Omental fat pad (tissue), 4 donors: ENCODE data around the gene NRG4. TPM values are rescaled to one million over a fixed set of nuclear protein-coding genes. Genes with fewer than 3 reads are reported as not detected.
"Not testable (repeated sequence)": the region's sequence is repeated elsewhere in the genome, so short reads cannot be mapped to it uniquely, and the experiment has no call there.

Experiments
- ATAC-seq: fragments of 150-250 bp; one replicate; pipeline ENCODE4 v1.9.1; 2016; ENCODE audit warnings: mild to moderate bottlenecking, moderate library complexity; ENCODE audit not compliant: low FRiP score
- DNase-seq: peaks from one replicate; pipeline ENCODE4 v3.0.0-alpha.2; 2019; ENCODE audit warnings: low spot score
- total RNA-seq, 4 donors: library from RNA; depleted of rRNA; stranded (reverse); fragments of >200 nt; gene quantifications; one replicate each; pipeline ENCODE4 v1.1.0, GENCODE V29; 2016
- TF ChIP-seq, protein P1 (sequence below), 3 donors: fragments of 450-650 bp; IDR thresholded peaks; one replicate each; pipeline ENCODE4 v1.5.1; 2016 to 2017; ENCODE audit warnings: antibody characterized with exemption in 3 of 3, mild to moderate bottlenecking in 3 of 3, moderate library complexity in 2 of 3

The NRG4 gene
- total RNA-seq, 4 donors from 2014 or later = 1.1 to 7.5 (median 2.9) TPM; not detected in 1

DNA sequence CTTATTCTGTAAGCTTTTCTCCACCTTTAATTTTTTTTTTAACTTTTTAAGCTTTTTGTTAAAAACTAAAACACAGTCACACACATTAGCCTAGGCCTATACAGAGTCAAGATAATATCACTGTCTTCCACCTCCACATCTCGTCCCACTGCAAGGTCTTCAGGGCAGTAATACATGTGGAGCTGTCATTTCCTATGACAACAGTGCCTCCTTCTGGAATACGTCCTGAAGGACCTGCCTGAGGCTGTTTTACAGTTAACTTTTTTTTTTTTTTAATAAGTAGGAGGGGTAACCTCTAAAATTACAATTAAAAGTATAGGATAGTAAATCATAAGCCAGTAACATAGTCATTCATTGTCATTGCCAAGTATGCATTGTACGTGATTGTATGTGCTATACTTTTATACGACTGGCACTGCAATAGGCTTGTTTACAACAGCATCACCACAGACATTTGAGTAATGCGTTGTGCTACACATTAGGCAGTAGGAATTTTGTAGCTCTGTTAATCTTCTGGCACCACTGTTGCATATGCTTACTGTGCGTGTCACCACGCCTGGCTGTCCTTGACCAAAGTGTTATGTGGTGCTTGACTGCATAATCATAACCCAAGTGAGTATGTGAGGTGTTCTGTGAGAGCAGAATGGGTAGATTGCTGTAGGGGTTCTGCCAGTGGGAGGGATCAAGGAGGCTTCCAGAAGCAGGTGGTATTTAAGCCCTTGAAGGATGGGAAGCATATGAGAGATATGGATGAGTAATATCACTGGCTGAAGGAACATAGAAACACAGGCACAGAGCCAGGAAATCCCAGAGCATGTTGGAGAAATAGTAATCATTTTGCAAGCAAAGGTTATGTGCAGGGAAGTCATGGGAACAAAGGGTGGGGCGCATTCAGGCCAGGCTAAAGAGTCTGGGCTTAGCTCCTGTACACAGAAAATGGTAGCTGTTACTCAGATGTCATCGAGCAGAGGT lies 90.2 kb downstream of the NRG4 start:
- DNase-seq (no peak), ATAC-seq (peak; percentile 86)
- TF ChIP-seq, protein P1, sequence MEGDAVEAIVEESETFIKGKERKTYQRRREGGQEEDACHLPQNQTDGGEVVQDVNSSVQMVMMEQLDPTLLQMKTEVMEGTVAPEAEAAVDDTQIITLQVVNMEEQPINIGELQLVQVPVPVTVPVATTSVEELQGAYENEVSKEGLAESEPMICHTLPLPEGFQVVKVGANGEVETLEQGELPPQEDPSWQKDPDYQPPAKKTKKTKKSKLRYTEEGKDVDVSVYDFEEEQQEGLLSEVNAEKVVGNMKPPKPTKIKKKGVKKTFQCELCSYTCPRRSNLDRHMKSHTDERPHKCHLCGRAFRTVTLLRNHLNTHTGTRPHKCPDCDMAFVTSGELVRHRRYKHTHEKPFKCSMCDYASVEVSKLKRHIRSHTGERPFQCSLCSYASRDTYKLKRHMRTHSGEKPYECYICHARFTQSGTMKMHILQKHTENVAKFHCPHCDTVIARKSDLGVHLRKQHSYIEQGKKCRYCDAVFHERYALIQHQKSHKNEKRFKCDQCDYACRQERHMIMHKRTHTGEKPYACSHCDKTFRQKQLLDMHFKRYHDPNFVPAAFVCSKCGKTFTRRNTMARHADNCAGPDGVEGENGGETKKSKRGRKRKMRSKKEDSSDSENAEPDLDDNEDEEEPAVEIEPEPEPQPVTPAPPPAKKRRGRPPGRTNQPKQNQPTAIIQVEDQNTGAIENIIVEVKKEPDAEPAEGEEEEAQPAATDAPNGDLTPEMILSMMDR (IDR thresholded peaks at IDR 0.05) = no peak

DNA sequence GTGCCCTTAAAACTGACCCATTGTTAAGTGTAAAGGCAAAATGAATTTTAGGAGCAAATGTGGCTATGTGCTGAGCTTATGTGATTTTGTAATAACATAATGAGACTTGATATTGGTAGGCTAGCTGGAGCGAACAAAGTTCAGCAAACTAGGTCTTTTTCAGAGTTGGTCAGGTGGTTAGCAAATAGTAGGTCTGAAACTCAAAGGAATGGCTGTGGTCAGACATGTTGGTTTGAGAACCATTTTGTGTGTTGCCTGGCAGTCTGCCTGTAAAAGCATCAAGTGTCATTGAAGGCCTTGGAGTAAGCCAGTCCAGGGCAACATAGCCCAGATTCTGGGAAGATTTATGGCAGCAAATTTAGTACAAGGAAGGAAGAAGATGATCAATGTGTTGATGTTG lies 92.1 kb downstream of the NRG4 start:
- no peak for ATAC-seq
- TF ChIP-seq, protein P1 (IDR thresholded peaks at IDR 0.05) = no peak
- no peak for DNase-seq

DNA sequence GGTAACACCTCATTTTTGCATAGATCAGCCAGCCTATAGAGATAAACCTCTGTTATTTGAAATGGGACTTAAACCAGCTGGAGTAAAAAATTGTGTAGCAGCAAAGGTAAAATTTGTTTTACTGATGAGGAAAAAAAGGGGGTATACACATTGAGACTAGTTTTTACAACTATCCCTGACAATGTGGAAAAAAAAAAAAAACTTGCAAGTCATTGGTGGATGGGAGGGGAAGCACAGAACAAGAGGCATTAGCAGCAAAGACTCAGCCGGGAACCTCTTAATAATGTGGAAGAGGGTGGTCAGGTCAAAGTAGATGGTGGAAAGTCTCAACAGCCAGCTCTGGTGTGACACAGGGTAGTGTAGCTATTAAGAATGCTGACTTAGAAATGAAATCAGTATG lies 94.1 kb downstream of the NRG4 start:
- TF ChIP-seq, protein P1 (IDR thresholded peaks at IDR 0.05) = no peak
- ATAC-seq (no peak), DNase-seq (no peak)

DNA sequence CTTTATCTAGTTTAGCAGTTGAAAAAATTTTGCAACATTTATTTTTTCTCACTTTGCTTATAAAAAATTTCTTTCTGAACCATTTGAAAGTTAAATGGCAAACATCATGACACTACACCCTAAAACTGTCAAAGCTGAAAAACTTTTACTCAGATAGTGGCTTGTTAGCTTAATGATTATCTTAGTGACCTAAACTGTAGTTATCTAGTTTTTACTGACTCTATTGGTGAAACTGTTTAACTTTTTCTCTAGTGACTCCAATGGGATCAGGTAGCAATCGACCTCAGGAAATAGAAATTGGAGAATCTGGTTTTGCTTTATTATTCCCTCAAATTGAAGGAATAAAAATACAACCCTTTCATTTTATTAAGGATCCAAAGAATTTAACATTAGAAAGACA lies 95.2 kb downstream of the NRG4 start:
- TF ChIP-seq, protein P1 (IDR thresholded peaks at IDR 0.05) = no peak
- no peak for ATAC-seq
- no peak for DNase-seq

DNA sequence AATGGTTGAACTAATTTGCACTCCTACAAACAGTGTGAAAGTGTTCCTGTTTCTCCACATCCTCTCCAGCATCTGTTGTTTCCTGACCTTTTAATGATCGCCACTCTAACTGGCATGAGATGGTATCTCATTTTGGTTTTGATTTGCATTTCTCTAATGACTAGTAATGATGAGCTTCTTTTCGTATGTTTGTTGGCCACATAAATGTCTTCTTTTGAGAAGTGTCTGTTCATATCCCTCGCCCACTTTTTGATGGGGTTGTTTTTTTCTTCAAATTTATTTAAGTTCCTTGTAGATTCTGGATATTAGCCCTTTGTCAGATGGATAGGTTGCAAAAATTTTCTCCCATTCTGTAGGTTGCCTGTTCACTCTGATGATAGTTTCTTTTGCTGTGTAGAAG lies 101.9 kb downstream of the NRG4 start:
- not testable (repeated sequence) for DNase-seq, ATAC-seq

DNA sequence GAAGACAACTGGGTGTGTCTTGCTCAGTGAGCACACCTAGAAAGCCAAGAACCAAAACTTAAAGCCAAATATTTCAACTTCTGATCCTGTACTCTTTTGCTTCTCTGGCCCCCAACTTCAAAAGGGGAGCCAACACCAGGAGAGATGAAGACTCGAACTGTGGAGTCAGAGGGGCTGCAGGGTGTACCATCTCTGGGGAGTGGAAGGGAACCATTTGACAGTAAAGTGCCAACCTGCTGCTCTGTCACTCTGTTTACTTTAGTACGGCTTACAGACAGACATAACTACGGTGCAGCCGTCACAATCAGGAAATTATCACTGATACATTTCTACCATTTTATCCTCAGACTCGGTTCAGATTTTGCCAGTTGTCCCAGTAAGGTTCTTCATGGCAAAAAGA lies 107.0 kb downstream of the NRG4 start:
- DNase-seq (no peak), ATAC-seq (no peak)
- TF ChIP-seq, protein P1 (IDR thresholded peaks at IDR 0.05) = no peak

DNA sequence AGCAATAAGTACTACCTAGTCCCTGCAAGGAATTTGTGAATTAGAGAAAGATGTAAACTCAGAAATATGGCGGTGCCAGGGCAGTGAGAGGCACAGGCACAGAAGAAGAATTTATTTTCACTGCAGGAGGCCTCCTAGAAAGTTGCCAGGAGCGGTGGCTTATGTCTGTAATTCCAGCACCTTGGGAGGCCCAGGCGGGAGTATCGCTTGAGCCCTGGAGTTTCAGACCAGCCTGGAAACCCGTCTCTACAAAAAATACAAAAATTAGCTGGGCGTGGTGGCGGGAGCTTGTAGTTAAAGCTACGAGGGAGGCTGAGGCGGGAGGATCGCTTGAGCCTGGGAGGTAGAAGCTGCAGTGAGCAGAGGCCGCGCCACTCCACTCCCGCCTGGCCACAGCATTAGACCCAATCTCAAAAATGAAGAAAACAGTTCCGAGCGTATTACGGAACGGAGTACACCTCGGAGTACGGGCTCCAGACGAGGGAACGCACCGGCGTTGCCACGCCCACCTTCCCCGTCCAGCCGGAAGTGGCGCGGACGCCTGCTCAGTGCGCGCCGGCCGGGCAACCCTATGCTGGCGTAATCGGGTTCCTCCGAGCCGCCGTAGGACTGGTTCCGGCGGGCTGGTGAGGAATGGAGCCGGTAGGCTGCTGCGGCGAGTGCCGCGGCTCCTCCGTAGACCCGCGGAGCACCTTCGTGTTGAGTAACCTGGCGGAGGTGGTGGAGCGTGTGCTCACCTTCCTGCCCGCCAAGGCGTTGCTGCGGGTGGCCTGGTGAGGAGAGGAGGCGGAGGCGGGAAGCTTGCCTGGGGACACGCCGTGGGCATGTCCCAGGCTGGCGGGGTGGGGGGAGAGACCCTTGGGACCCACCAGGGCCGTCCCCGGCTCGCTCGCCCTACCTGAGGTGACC lies 108.6 kb downstream of the NRG4 start, which contains the start of gene FBXO22:
Gene FBXO22 (plus strand): TSS at position 548 of the 909 bp plus-strand sequence. CDS start 86 bp downstream, at position 634.
- DNase-seq = peak; percentile 71
- ATAC-seq = peak; percentile 97
- TF ChIP-seq, protein P1 (IDR thresholded peaks at IDR 0.05) = no peak
